K562 (cell line): Measurements from ENCODE around the gene TMEM209. TPM values are rescaled to one million over a fixed set of nuclear protein-coding genes. Genes with fewer than 3 reads are reported as not detected.

Source experiments
- ATAC-seq: fragments of 200-7000 bp; cut with Tn5 transposase; 3 replicates; pipeline ENCODE4 v1.9.1; 2020; ENCODE audit warnings: moderate library complexity
- BruUV-seq: library from RNA; stranded (reverse); fragments of 400-500 nt; replicated peaks from 2 replicates; lab custom pipeline; 2021; lab: Mats Ljungman, UMichigan
- CTCF ChIA-PET: fragments of 300-600 bp; formaldehyde crosslinking; extraction: SDS; loops from one replicate; lab custom pipeline; 2021; ENCODE audit warnings: low intra/inter-chr PET ratio; lab: Yijun Ruan, JAX
- POLR2A ChIA-PET: fragments of 300-600, 350-650 bp; sonication (Branson Sonifier 250); formaldehyde crosslinking; extraction: SDS; loops from one replicate; lab custom pipeline; 2021; ENCODE audit warnings: antibody characterized with exemption, inconsistent platforms; lab: Yijun Ruan, JAX
- DNase-seq, 4 experiments: peaks; one replicate each; pipeline versions ENCODE4 v3.0.0 to v3.0.0-alpha.2; 2011 to 2018; ENCODE audit warnings: low spot score in 3 of 4, mixed read lengths in 3 of 4; ENCODE audit errors: extremely low read depth in 1 of 4
- FAIRE-seq: peaks from 2 replicates; lab custom pipeline; 2011; peaks lifted over from hg19 to GRCh38; lab: Jason Lieb, UNC
- H2AFZ ChIP-seq: 2 replicates; pipeline ENCODE4 v1.6.0; 2011; ENCODE audit warnings: low read depth, low read length, control low read depth, inconsistent platforms
- H3K27ac ChIP-seq: fragments of 200-600 bp; 3 replicates; pipeline ENCODE4 v1.8.0; 2011; ENCODE audit warnings: low read depth, mild to moderate bottlenecking, control low read depth, inconsistent platforms, low read length, moderate library complexity, mixed read lengths; ENCODE audit errors: extremely low read depth
- H3K27me3 ChIP-seq, 2 experiments: fragments of 300-600 bp in 1 of 2; 2 replicates in 1 of 2; 3 replicates in 1 of 2; pipeline versions ENCODE4 v1.6.0 to v1.8.0; 2011; ENCODE audit warnings: inconsistent platforms in 2 of 2, low read length in 2 of 2, mild to moderate bottlenecking in 1 of 2, mixed read lengths in 1 of 2, moderate library complexity in 1 of 2; ENCODE audit not compliant: control insufficient read depth in 2 of 2, insufficient read depth in 2 of 2
- H3K36me3 ChIP-seq: fragments of 300-600 bp; 3 replicates; pipeline ENCODE4 v1.8.0; 2011; ENCODE audit warnings: mild to moderate bottlenecking, low read length, inconsistent platforms; ENCODE audit not compliant: control insufficient read depth, insufficient read depth
- H3K4me1 ChIP-seq, 2 experiments: fragments of 200-600 bp in 1 of 2; replicated peaks in 1 of 2; 2 replicates in 1 of 2; 3 replicates in 1 of 2; pipeline versions ENCODE4 v1.5.1 to v1.8.0; 2011; ENCODE audit warnings: inconsistent platforms in 2 of 2, low read length in 2 of 2, mild to moderate bottlenecking in 1 of 2, mixed read lengths in 1 of 2, moderate library complexity in 1 of 2; ENCODE audit not compliant: control insufficient read depth in 2 of 2, insufficient read depth in 2 of 2
- H3K4me2 ChIP-seq: 2 replicates; pipeline ENCODE4 v1.6.1; 2011; ENCODE audit warnings: low read length, control low read depth, inconsistent platforms, mixed read lengths; ENCODE audit not compliant: insufficient read depth
- H3K4me3 ChIP-seq: fragments of 200-600 bp; sonication (generic), shearing (Covaris generic); 2 replicates; pipeline ENCODE4 v1.5.1; 2016; ENCODE audit warnings: control low read depth, inconsistent platforms
- H3K79me2 ChIP-seq: fragments of 200-600 bp; 3 replicates; pipeline ENCODE4 v1.8.0; 2011; ENCODE audit warnings: low read length, inconsistent platforms; ENCODE audit not compliant: control insufficient read depth, insufficient read depth
- H3K9ac ChIP-seq, 2 experiments: 2 replicates each; pipeline versions ENCODE4 v1.6.0 to v1.6.1; 2011; ENCODE audit warnings: low read depth in 2 of 2, low read length in 2 of 2, control low read depth in 1 of 2, inconsistent platforms in 1 of 2, mild to moderate bottlenecking in 1 of 2, mixed read lengths in 1 of 2; ENCODE audit not compliant: insufficient read depth in 1 of 2
- H3K9me1 ChIP-seq: one replicate; pipeline ENCODE4 v1.6.0; 2011; ENCODE audit warnings: inconsistent platforms, mild to moderate bottlenecking, low read length, moderate library complexity; ENCODE audit not compliant: control insufficient read depth, insufficient read depth
- H3K9me3 ChIP-seq: replicated peaks from 2 replicates; pipeline ENCODE4 v1.5.1; 2011; ENCODE audit warnings: low read depth, low read length, inconsistent platforms; ENCODE audit not compliant: control insufficient read depth, insufficient read depth
- H4K20me1 ChIP-seq: replicated peaks from 2 replicates; pipeline ENCODE4 v1.6.1; 2011; ENCODE audit warnings: low read length, inconsistent platforms, mixed read lengths; ENCODE audit not compliant: control insufficient read depth, insufficient read depth
- FUS ChIP-seq: fragments of 200-400 bp; formaldehyde crosslinking; optimal IDR thresholded peaks from 2 replicates; pipeline ENCODE3; 2017; ENCODE audit warnings: low read depth, low read length
- MTA1 ChIP-seq: fragments of 450-650 bp; IDR thresholded peaks from 2 replicates; pipeline ENCODE4 v1.6.1; 2017; ENCODE audit warnings: borderline replicate concordance
- MTA3 ChIP-seq: fragments of 450-650 bp; formaldehyde crosslinking; IDR thresholded peaks from 2 replicates; pipeline ENCODE4 v1.6.1; 2017; ENCODE audit warnings: mild to moderate bottlenecking, borderline replicate concordance
- PHF21A ChIP-seq: fragments of 450-650 bp; IDR thresholded peaks from 2 replicates; pipeline ENCODE4 v1.6.1; 2017; ENCODE audit warnings: low read depth, borderline replicate concordance
- POU5F1 ChIP-seq: fragments of 150-350 bp; IDR thresholded peaks from 2 replicates; pipeline ENCODE4 v1.6.1; 2014; ENCODE audit warnings: borderline replicate concordance, low read length, low read depth, mild to moderate bottlenecking; ENCODE audit not compliant: partially characterized antibody
- TGIF2 ChIP-seq: sonication (generic); formaldehyde crosslinking; IDR thresholded peaks from 2 replicates; pipeline ENCODE4 v1.8.1; 2022; ENCODE audit warnings: mild to moderate bottlenecking, missing genetic modification reagents, moderate library complexity
- TOE1 ChIP-seq, 2 experiments: fragments of 450-650 bp in 1 of 2; sonication (generic) in 1 of 2; formaldehyde crosslinking in 1 of 2; IDR thresholded peaks; 2 replicates each; pipeline versions ENCODE4 v1.7.1 to v1.8.0; 2016 to 2022; ENCODE audit warnings: borderline replicate concordance in 2 of 2, mild to moderate bottlenecking in 2 of 2, antibody characterized with exemption in 1 of 2, inconsistent platforms in 1 of 2, low read depth in 1 of 2, missing genetic modification reagents in 1 of 2, moderate library complexity in 1 of 2
- ZNF444 ChIP-seq: fragments of 250-450 bp; sonication (Bioruptor Pico); IDR thresholded peaks from 2 replicates; pipeline ENCODE4 v1.4.0; 2020; ENCODE audit warnings: mild to moderate bottlenecking, moderate library complexity
- WGBS: fragments of 100-300 bp; shearing (Covaris generic); methylation state at CpG from one replicate; pipeline ENCODE4 v1.1.6; 2016; ENCODE audit warnings: low coverage, mixed read lengths; ENCODE audit not compliant: insufficient coverage; ENCODE audit errors: missing lambda C conversion rate; 5-methylcytosine and 5-hydroxymethylcytosine counted together
- in situ Hi-C: fragments of 300-500 bp; cut with MboI; formaldehyde crosslinking; loops from 4 replicates; pipeline ENCODE4 v1.15.0; 2018; ENCODE audit warnings: inconsistent platforms, mixed read lengths
- intact Hi-C: fragments of 100-400 bp; cut with micrococcal nuclease; formaldehyde crosslinking; loops from 2 replicates; pipeline ENCODE4 v1.14.2; 2022
- polyA plus RNA-seq, 8 experiments: library from polyadenylated mRNA; depleted of rRNA in 4 of 8; stranded (reverse) in 5 of 8; unstranded in 3 of 8; fragments of >200 nt; fragmentation: Nextera tagmentation in 2 of 8; fragmentation: Illumina TruSeq in 1 of 8; extraction: Ambion mirVana in 2 of 8; extraction: Trizol in 1 of 8; gene quantifications; 2 replicates each; pipeline versions ENCODE4 v1.2.1 to v1.2.3, GENCODE V29; 2011 to 2014; ENCODE audit warnings: inconsistent platforms in 1 of 8, missing spikeins in 1 of 8
- total RNA-seq, 7 experiments: library from RNA; depleted of rRNA in 6 of 7; stranded (reverse); fragments of >200 nt in 6 of 7; fragmentation: Illumina TruSeq in 2 of 7; extraction: Trizol in 2 of 7; gene quantifications; 2 replicates each; pipeline versions ENCODE4 v1.2.1 to v1.2.3, GENCODE V29; 2011 to 2021; ENCODE audit warnings: low replicate concordance in 1 of 7
- TF ChIP-seq, protein P1 (sequence below): fragments of 450-650 bp; formaldehyde crosslinking; IDR thresholded peaks from 2 replicates; pipeline ENCODE4 v1.4.0; 2020; ENCODE audit warnings: mild to moderate bottlenecking, moderate library complexity

Gene TMEM209
- total and polyA plus RNA-seq, 9 of the 15 experiments (the other 6 are each of a cell fraction or from before 2014, with no cell fraction given), result 36.8 to 116 (median 76.6) TPM

DNA sequence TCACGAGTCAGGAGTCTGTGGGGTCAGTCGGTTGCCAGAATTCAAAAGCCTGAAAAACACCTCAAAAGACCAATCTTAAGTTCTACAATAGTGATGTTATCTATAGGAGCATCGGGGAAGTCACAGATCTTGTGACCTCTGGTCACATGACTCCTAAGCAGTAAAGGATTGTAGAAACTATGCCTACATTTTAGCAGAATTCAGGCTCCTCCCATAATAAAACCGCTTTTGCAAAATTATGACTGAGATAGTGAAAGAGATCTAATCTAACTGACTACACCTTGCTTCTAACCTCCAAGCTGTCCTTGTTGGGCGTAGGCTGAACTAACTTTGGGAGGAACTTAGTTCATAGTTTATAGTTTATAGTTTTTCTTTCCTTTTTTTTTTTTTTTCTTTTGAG, 19.0 kb upstream of the TMEM209 start (continued):
- peak; percentile 34; the same call in 1 of the 2 replicates for TF ChIP-seq MTA1
- TF ChIP-seq TOE1 (IDR thresholded peaks at IDR 0.05; ENCODE audit: borderline replicate concordance), result peak; percentile 83; the same call in 1 of the 2 replicates
- TF ChIP-seq TOE1 (CRISPR knock-in tag; IDR thresholded peaks at IDR 0.05; ENCODE audit: borderline replicate concordance, low read depth), result no peak
- TF ChIP-seq POU5F1, result no peak

DNA sequence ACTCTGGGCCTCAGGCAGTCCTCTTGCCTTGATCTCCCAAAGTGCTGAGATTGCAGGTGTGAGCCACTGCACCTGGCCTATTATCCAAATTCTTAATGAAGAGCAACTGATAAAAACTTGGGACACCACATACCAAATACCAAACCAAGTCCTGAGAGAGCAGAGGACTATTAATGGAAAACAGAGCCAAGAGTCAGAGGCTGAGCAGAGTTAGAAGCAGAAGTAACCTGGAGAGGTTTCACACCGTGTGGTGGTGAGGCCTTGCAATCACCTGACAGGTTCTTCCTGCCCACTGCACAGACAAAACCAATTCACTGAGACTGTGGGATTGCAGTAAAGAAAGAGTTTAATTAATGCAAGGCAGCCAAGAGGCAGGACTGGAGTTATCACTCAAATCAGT, 18.4 kb upstream of the TMEM209 start:
- intact Hi-C loops (no loop called here), in situ Hi-C loops (no loop called here)
- H3K79me2 ChIP-seq, result no peaks in the 10 kb centered on the region
- no peaks in the 10 kb centered on the region; the same call in 1 of the 2 replicates for H3K9me3 ChIP-seq
- no peak overlapping the region for H2AFZ ChIP-seq
- ATAC-seq (no peak), DNase-seq (no peak), FAIRE-seq (no peak)
- no peak overlapping the region for H3K4me2 ChIP-seq
- ChIA-PET POLR2A (interaction anchor here (1.1 kb wide), 1 partner anchor 14 kb away, joined by 3 read pairs; no protein-coding TSS in a partner anchor), CTCF (no interaction called here)
- WGBS, result 28% methylated on average over 1 of the region's 1 CpG
- no peaks in the 10 kb centered on the region for H3K36me3 ChIP-seq
- TF ChIP-seq, protein P1, sequence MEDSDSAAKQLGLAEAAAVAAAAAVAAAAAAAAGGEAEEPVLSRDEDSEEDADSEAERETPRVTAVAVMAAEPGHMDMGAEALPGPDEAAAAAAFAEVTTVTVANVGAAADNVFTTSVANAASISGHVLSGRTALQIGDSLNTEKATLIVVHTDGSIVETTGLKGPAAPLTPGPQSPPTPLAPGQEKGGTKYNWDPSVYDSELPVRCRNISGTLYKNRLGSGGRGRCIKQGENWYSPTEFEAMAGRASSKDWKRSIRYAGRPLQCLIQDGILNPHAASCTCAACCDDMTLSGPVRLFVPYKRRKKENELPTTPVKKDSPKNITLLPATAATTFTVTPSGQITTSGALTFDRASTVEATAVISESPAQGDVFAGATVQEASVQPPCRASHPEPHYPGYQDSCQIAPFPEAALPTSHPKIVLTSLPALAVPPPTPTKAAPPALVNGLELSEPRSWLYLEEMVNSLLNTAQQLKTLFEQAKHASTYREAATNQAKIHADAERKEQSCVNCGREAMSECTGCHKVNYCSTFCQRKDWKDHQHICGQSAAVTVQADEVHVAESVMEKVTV (CRISPR knock-in tag), result no peak
- TF ChIP-seq ZNF444 (CRISPR knock-in tag), result no peak
- no peak for TF ChIP-seq PHF21A
- TF ChIP-seq TGIF2 (CRISPR knock-in tag), result no peak
- TF ChIP-seq FUS, result no peak
- no peak for TF ChIP-seq MTA3
- no peak overlapping the region for H3K4me3 ChIP-seq
- peaks cover 4 to 9% of the 10 kb centered on the region in 2 experiments; a peak in 4 of 5 replicates for H3K4me1 ChIP-seq
- no peaks in the 10 kb centered on the region for H3K9me1 ChIP-seq
- H4K20me1 ChIP-seq, result no peaks in the 10 kb centered on the region
- H3K27ac ChIP-seq, result no peak overlapping the region
- no peak overlapping the region for H3K9ac ChIP-seq
- no peaks in the 10 kb centered on the region for H3K27me3 ChIP-seq
- no TSS peak for BruUV-seq
